Right renal cortex interstitium (tissue), 3 donors: Measurements from ENCODE around the gene AURKAIP1. TPM values are rescaled to one million over a fixed set of nuclear protein-coding genes. Genes with fewer than 3 reads are reported as not detected.

Experiments
- polyA plus RNA-seq, 3 donors: library from polyadenylated mRNA; unstranded; fragments of 120-200 nt; gene quantifications; one replicate each; pipeline ENCODE4 v1.2.1, GENCODE V29; 2013; ENCODE audit not compliant: insufficient read length in 3 of 3

AURKAIP1 gene
- polyA plus RNA-seq, 3 donors = 51.9 to 65.7 (median 55.1) TPM

Other genes starting within 250 kb of the AURKAIP1 start
- gene TTLL10, start 201.3 kb downstream of the AURKAIP1 start, polyA plus RNA-seq = under 1 TPM; 0.29 to 0.71 (median 0.58) TPM
- gene TNFRSF18, start 168.6 kb downstream of the AURKAIP1 start, polyA plus RNA-seq = under 1 TPM in 2 of 3 donors, not detected in 1; 0.33 to 0.68 TPM
- 1 to 10 TPM in 1 of 3 donors, under 1 TPM in 2; 0.74 to 1.9 (median 0.93) TPM for gene TNFRSF4, start 161.1 kb downstream of the AURKAIP1 start, polyA plus RNA-seq
- gene SDF4, start 143.2 kb downstream of the AURKAIP1 start, polyA plus RNA-seq = 100 to 1,000 TPM; 109 to 126 (median 123) TPM
- 10 to 100 TPM; 15.2 to 18.8 (median 18.4) TPM for gene B3GALT6, start 143.0 kb downstream of the AURKAIP1 start, polyA plus RNA-seq
- gene C1QTNF12, start 128.5 kb downstream of the AURKAIP1 start, polyA plus RNA-seq = 1 to 10 TPM; 7.0 to 8.6 (median 7.4) TPM
- 10 to 100 TPM; 40.5 to 42.7 (median 42.1) TPM for gene UBE2J2, start 101.4 kb downstream of the AURKAIP1 start, polyA plus RNA-seq
- 1 to 10 TPM; 2.1 to 2.6 (median 2.4) TPM for gene SCNN1D, start 94.8 kb downstream of the AURKAIP1 start, polyA plus RNA-seq
- 10 to 100 TPM; 15.1 to 18.0 (median 16.1) TPM for gene ACAP3, start 67.3 kb downstream of the AURKAIP1 start, polyA plus RNA-seq
- 1 to 10 TPM; 5.4 to 6.3 (median 5.8) TPM for gene PUSL1, start 66.6 kb downstream of the AURKAIP1 start, polyA plus RNA-seq
- gene INTS11, start 50.5 kb downstream of the AURKAIP1 start, polyA plus RNA-seq = 10 to 100 TPM; 85.7 to 89.1 (median 87.4) TPM
- gene CPTP, start 50.4 kb downstream of the AURKAIP1 start, polyA plus RNA-seq = 10 to 100 TPM in 2 of 3 donors, 1 to 10 TPM in 1; 9.1 to 12.9 (median 10.1) TPM
- under 1 TPM; 0.21 to 0.29 (median 0.24) TPM for gene TAS1R3, start 43.9 kb downstream of the AURKAIP1 start, polyA plus RNA-seq
- gene DVL1, start 25.8 kb downstream of the AURKAIP1 start, polyA plus RNA-seq = 10 to 100 TPM; 21.5 to 27.5 (median 24.5) TPM
- gene MXRA8, start 16.7 kb downstream of the AURKAIP1 start, polyA plus RNA-seq = 100 to 1,000 TPM; 145 to 157 (median 156) TPM
- gene CCNL2, start 24.1 kb upstream of the AURKAIP1 start, polyA plus RNA-seq = 100 to 1,000 TPM; 183 to 230 (median 206) TPM
- gene MRPL20, start 32.1 kb upstream of the AURKAIP1 start, polyA plus RNA-seq = 100 to 1,000 TPM; 107 to 136 (median 117) TPM
- 10 to 100 TPM in 1 of 3 donors, 1 to 10 TPM in 2; 5.0 to 19.7 (median 7.1) TPM for gene ANKRD65, start 46.1 kb upstream of the AURKAIP1 start, polyA plus RNA-seq
- 10 to 100 TPM; 39.8 to 52.7 (median 48.0) TPM for gene VWA1, start 60.5 kb upstream of the AURKAIP1 start, polyA plus RNA-seq
- gene ATAD3C, start 74.5 kb upstream of the AURKAIP1 start, polyA plus RNA-seq = 1 to 10 TPM; 1.4 to 3.1 (median 2.0) TPM
- 1 to 10 TPM; 8.1 to 9.8 (median 8.8) TPM for gene ATAD3B, start 96.6 kb upstream of the AURKAIP1 start, polyA plus RNA-seq
- gene ATAD3A, start 137.0 kb upstream of the AURKAIP1 start, polyA plus RNA-seq = 10 to 100 TPM; 16.6 to 19.4 (median 18.1) TPM
- 1 to 10 TPM; 3.2 to 3.6 (median 3.5) TPM for gene TMEM240, start 165.4 kb upstream of the AURKAIP1 start, polyA plus RNA-seq
- 10 to 100 TPM; 78.5 to 81.6 (median 79.1) TPM for gene SSU72, start 199.7 kb upstream of the AURKAIP1 start, polyA plus RNA-seq
- 1 to 10 TPM; 1.3 to 2.5 (median 2.2) TPM for gene FNDC10, start 224.9 kb upstream of the AURKAIP1 start, polyA plus RNA-seq
- 10 to 100 TPM; 22.3 to 23.6 (median 22.4) TPM for gene MIB2, start 240.3 kb upstream of the AURKAIP1 start, polyA plus RNA-seq